WTC11 (cell line): ENCODE results near the gene GALNTL6.

Source experiments
- CTCF ChIP-seq: fragments of 200-600 bp; IDR thresholded peaks from 2 replicates; pipeline ENCODE4 v1.8.0; 2022; ENCODE audit warnings: antibody characterized with exemption
- ESRRA ChIP-seq: sonication (generic); formaldehyde crosslinking; IDR thresholded peaks from 2 replicates; pipeline ENCODE4 v1.8.1; 2022; ENCODE audit warnings: mild to moderate bottlenecking, missing genetic modification reagents, borderline replicate concordance
- FOXJ3 ChIP-seq: sonication (generic); formaldehyde crosslinking; IDR thresholded peaks from 2 replicates; pipeline ENCODE4 v1.9.0; 2021; ENCODE audit warnings: missing genetic modification reagents, mild to moderate bottlenecking, borderline replicate concordance
- NR3C1 ChIP-seq: sonication (generic); formaldehyde crosslinking; conservative IDR thresholded peaks from 2 replicates; pipeline ENCODE4 v1.8.1; 2023; ENCODE audit warnings: low read depth, mild to moderate bottlenecking, missing genetic modification reagents
- PRRX2 ChIP-seq: fragments of 250-450 bp; sonication (Bioruptor Pico); IDR thresholded peaks from 2 replicates; pipeline ENCODE4 v1.8.0; 2021; ENCODE audit warnings: mild to moderate bottlenecking
- SMAD3 ChIP-seq: sonication (generic); formaldehyde crosslinking; IDR thresholded peaks from 2 replicates; pipeline ENCODE4 v1.8.0; 2022; ENCODE audit warnings: missing genetic modification reagents, mild to moderate bottlenecking, borderline replicate concordance

GRCh38 chr4:172412851-172413580 is 599.8 kb downstream of the GALNTL6 start:
- TF ChIP-seq FOXJ3 (CRISPR knock-in tag) = no peak
- TF ChIP-seq CTCF = no peak
- TF ChIP-seq NR3C1 (CRISPR knock-in tag) = no peak
- no peak for TF ChIP-seq PRRX2 (CRISPR knock-in tag)
- no peak for TF ChIP-seq SMAD3 (CRISPR knock-in tag)
- TF ChIP-seq ESRRA = no peak
